Measurements from ENCODE around the gene FREM1. TPM values are rescaled to one million over a fixed set of nuclear protein-coding genes. Genes with fewer than 3 reads are reported as not detected.
A peak's percentile ranks its signal among the peaks of the same experiment; 100 is the strongest.

FREM1 gene
- total RNA-seq, 2 donors from 2014 or later: 8.6 to 21.0 TPM

DNA sequence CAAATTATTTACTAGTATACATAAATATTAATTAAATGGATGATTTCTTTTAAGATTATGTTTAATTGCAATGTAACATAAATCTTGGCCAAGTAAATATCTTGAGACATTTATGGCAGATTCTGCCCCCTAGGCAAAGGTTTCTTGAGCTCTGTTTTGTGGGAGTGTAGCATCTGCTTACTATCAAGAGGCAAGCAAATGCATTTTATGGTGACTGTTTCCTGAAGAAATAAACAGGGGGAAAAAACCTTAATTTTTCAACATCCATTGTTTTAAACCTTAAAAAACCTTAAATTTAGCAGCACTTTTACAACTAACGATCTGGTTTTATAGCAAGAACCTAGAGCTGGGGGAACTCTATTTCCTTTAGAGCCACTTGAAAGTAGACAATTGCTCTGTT lies 25.7 kb upstream of the FREM1 start:
- WGBS, 2 experiments (ENCODE audit: insufficient coverage in 1 of 2, insufficient read length in 1 of 2): 71 to 97% methylated on average over 1 of the region's 1 CpG
- H3K27ac ChIP-seq (ENCODE audit: low read depth, low read length): peak overlapping the region; percentile 95
- no peaks in the 10 kb centered on the region for H3K36me3 Mint-ChIP-seq (ENCODE audit: low read depth)

DNA sequence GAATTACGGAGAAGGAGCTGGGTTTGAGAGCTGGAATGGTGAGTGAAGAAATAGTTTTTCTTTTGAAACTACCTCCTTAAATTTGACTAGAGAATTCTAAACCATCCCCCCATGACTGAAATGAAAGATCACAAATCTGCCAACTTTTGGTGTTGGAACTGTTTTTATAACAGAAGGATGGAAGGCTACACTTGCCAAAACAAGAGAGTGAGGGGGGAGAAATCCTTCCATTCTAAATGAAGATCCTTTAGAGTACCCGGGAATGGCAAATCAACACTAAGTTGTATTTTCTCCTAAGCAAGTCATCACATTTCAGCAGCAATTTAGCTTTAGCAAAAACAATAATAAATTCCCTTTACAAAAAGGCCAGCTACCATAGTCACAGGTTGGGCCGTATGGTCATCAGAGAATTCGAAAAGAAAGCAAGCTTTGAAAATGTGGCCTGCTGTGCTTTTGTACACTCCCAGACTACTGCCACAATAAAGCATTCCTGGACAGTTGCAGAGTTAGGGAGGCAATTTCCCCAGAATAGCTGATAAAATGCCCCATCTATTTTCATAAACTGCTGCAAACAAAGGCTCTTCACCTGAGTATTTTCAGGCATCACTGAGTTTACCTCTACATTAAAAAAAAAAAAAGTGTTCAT lies 25.0 kb upstream of the FREM1 start:
- H3K4me3 Mint-ChIP-seq: no peak overlapping the region
- no peaks in the 10 kb centered on the region for H3K27me3 ChIP-seq (ENCODE audit: control insufficient read depth, insufficient read depth, low read length, poor library complexity, severe bottlenecking)
- DNase-seq: no peak
- H3K36me3 Mint-ChIP-seq (ENCODE audit: low read depth): no peaks in the 10 kb centered on the region
- H3K27ac Mint-ChIP-seq: no peak overlapping the region
- no peak overlapping the region for H3K4me3 ChIP-seq (ENCODE audit: low read length)
- TF ChIP-seq, protein P1, sequence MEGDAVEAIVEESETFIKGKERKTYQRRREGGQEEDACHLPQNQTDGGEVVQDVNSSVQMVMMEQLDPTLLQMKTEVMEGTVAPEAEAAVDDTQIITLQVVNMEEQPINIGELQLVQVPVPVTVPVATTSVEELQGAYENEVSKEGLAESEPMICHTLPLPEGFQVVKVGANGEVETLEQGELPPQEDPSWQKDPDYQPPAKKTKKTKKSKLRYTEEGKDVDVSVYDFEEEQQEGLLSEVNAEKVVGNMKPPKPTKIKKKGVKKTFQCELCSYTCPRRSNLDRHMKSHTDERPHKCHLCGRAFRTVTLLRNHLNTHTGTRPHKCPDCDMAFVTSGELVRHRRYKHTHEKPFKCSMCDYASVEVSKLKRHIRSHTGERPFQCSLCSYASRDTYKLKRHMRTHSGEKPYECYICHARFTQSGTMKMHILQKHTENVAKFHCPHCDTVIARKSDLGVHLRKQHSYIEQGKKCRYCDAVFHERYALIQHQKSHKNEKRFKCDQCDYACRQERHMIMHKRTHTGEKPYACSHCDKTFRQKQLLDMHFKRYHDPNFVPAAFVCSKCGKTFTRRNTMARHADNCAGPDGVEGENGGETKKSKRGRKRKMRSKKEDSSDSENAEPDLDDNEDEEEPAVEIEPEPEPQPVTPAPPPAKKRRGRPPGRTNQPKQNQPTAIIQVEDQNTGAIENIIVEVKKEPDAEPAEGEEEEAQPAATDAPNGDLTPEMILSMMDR (conservative IDR thresholded peaks at IDR 0.05): no peak
- no peaks in the 10 kb centered on the region for H3K4me1 Mint-ChIP-seq
- H3K9me3 Mint-ChIP-seq: no peaks in the 10 kb centered on the region
- no peaks in the 10 kb centered on the region for H3K36me3 ChIP-seq (ENCODE audit: control insufficient read depth, insufficient read depth, low read length)
- H3K9me3 ChIP-seq (ENCODE audit: control insufficient read depth, low read length): no peaks in the 10 kb centered on the region
- H3K27ac ChIP-seq (ENCODE audit: low read depth, low read length): peak overlapping the region; percentile 94
- WGBS, 2 experiments (ENCODE audit: insufficient coverage in 1 of 2, insufficient read length in 1 of 2): 71 to 87% methylated on average over 2 to 4 of the region's 4 CpGs
- no peaks in the 10 kb centered on the region for H3K4me1 ChIP-seq (ENCODE audit: control insufficient read depth, insufficient read depth, low read length)
- H3K9ac ChIP-seq (ENCODE audit: extremely low read depth, low read length, poor library complexity, severe bottlenecking): no peak overlapping the region
- no peaks in the 10 kb centered on the region for H3K27me3 Mint-ChIP-seq (ENCODE audit: insufficient read depth)

More for the DNA sequence above, 25.7 kb upstream of the FREM1 start:
- Histone ChIP-seq H3K4me3 (ENCODE audit: low read length) (no peak overlapping the region), H3K36me3 (ENCODE audit: control insufficient read depth, insufficient read depth, low read length) (no peaks in the 10 kb centered on the region), H3K4me1 (ENCODE audit: control insufficient read depth, insufficient read depth, low read length) (no peaks in the 10 kb centered on the region), H3K9ac (ENCODE audit: extremely low read depth, low read length, poor library complexity, severe bottlenecking) (no peak overlapping the region), H3K27me3 (ENCODE audit: control insufficient read depth, insufficient read depth, low read length, poor library complexity, severe bottlenecking) (no peaks in the 10 kb centered on the region), H3K9me3 (ENCODE audit: control insufficient read depth, low read length) (no peaks in the 10 kb centered on the region)
- TF ChIP-seq, protein P1 (conservative IDR thresholded peaks at IDR 0.05): no peak
- Mint-ChIP-seq H3K4me3 (no peak overlapping the region), H3K9me3 (no peaks in the 10 kb centered on the region), H3K4me1 (no peaks in the 10 kb centered on the region), H3K27me3 (ENCODE audit: insufficient read depth) (no peaks in the 10 kb centered on the region), H3K27ac (no peak overlapping the region)
- no peak for DNase-seq

DNA sequence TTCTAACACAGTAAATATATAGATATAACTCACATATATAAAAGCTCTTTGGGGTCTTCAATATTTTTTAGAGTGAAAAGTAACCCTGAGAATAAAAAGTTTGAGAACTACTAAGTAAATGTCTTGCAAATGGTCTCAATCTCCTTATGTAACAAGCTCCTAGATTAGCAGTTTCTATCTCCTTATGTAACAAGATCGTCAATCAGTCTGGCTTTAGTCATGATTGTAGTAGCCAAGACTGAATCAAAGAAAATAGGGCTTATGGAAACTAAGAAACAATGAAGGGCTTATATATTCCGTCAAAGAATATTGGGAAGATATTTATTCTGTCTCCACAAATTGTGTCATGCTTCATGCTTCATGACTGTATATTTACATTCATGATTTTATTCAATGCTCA lies 22.4 kb upstream of the FREM1 start:
- Histone ChIP-seq H3K4me1 (ENCODE audit: control insufficient read depth, insufficient read depth, low read length) (no peaks in the 10 kb centered on the region), H3K4me3 (ENCODE audit: low read length) (no peak overlapping the region), H3K27me3 (ENCODE audit: control insufficient read depth, insufficient read depth, low read length, poor library complexity, severe bottlenecking) (no peaks in the 10 kb centered on the region), H3K27ac (ENCODE audit: low read depth, low read length) (no peak overlapping the region), H3K9me3 (ENCODE audit: control insufficient read depth, low read length) (no peaks in the 10 kb centered on the region), H3K36me3 (ENCODE audit: control insufficient read depth, insufficient read depth, low read length) (no peaks in the 10 kb centered on the region), H3K9ac (ENCODE audit: extremely low read depth, low read length, poor library complexity, severe bottlenecking) (no peak overlapping the region)
- H3K9me3 Mint-ChIP-seq: no peaks in the 10 kb centered on the region
- no peaks in the 10 kb centered on the region for H3K36me3 Mint-ChIP-seq (ENCODE audit: low read depth)
- no peak overlapping the region for H3K4me3 Mint-ChIP-seq
- WGBS, 2 experiments (ENCODE audit: insufficient coverage in 1 of 2, insufficient read length in 1 of 2): 99 to 100% methylated on average over 1 to 2 of the region's 2 CpGs
- H3K27ac Mint-ChIP-seq: no peak overlapping the region
- H3K4me1 Mint-ChIP-seq: peaks cover 1% of the 10 kb centered on the region
- TF ChIP-seq, protein P1 (conservative IDR thresholded peaks at IDR 0.05): no peak
- H3K27me3 Mint-ChIP-seq (ENCODE audit: insufficient read depth): no peaks in the 10 kb centered on the region
- no peak for DNase-seq
